NCI-H2107 treated with DMSO at 0.1 percent for 48 hours (cell line): ENCODE data around the gene DEPP1.

Experiments
- DNase-seq: peaks from one replicate; lab custom pipeline; 2025; ENCODE audit not compliant: unreplicated experiment; lab: John Stamatoyannopoulos, UW

DEPP1 gene

GRCh38 chr10:44955413-44956070, 23.1 kb downstream of the DEPP1 start:
- no peak for DNase-seq

- DNase-seq = no peak
These were observed 23.6 kb downstream of the DEPP1 start for GRCh38 chr10:44954962-44955361.

GRCh38 chr10:44954042-44954441, 24.6 kb downstream of the DEPP1 start:
- no peak for DNase-seq

- no peak for DNase-seq
These were observed 25.8 kb downstream of the DEPP1 start for GRCh38 chr10:44952779-44953231.

- no peak for DNase-seq
These were observed 26.9 kb downstream of the DEPP1 start for GRCh38 chr10:44951576-44952226.

GRCh38 chr10:44950326-44951225, 28.0 kb downstream of the DEPP1 start:
- DNase-seq = no peak

GRCh38 chr10:44949915-44950314, 28.7 kb downstream of the DEPP1 start:
- DNase-seq = no peak

GRCh38 chr10:44949127-44949802, 29.3 kb downstream of the DEPP1 start:
- DNase-seq = no peak

GRCh38 chr10:44948642-44949041, 30.0 kb downstream of the DEPP1 start:
- DNase-seq = no peak

GRCh38 chr10:44947371-44948152, 31.0 kb downstream of the DEPP1 start:
- DNase-seq = no peak

GRCh38 chr10:44946205-44946604, 32.4 kb downstream of the DEPP1 start:
- no peak for DNase-seq

- DNase-seq = no peak
These were observed 34.3 kb downstream of the DEPP1 start for GRCh38 chr10:44944354-44944753.

- DNase-seq = no peak
These were observed 38.8 kb downstream of the DEPP1 start for GRCh38 chr10:44939691-44940401.

- DNase-seq = no peak
These were observed 39.7 kb downstream of the DEPP1 start for GRCh38 chr10:44938956-44939355.

GRCh38 chr10:44937196-44938005, 41.2 kb downstream of the DEPP1 start:
- DNase-seq = no peak

- DNase-seq = no peak
These were observed 42.2 kb downstream of the DEPP1 start for GRCh38 chr10:44936314-44936975.

- DNase-seq = no peak
These were observed 42.7 kb downstream of the DEPP1 start for GRCh38 chr10:44935966-44936295.

- no peak for DNase-seq
These were observed 43.2 kb downstream of the DEPP1 start for GRCh38 chr10:44935201-44935965.
